ENCODE data around the gene KRT13. TPM values are rescaled to one million over a fixed set of nuclear protein-coding genes. Genes with fewer than 3 reads are reported as not detected.
A peak's percentile ranks its signal among the peaks of the same experiment; 100 is the strongest.

The KRT13 gene
- total and polyA plus RNA-seq, 9 of the 15 experiments (the other 6 are each of a cell fraction or from before 2014, with no cell fraction given): 0.11 to 1.1 (median 0.24) TPM; not detected in 3

DNA sequence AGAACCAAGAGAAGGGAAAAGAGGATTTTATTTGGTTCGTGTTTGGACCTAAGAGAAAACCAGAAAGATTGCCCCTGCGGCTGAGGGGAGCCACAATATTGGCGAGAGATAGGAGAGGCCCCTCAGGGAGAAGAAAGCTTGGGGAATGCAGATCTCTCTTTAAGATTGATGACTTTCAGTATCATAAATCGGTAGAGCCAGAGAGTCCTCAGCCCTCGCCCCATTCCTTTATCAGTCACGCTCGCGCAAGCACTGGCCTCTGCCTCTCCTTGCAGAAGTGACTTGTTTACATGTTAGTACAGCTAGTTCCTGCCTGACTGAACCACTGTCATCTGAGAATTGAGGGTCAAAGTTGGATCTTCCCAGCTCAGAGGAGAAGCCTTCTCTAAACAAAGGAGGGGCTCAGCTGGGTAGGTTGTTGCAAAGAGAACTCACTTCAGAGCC, 44.2 kb upstream of the KRT13 start (continued):
- TF ChIP-seq CBFA2T2 (conservative IDR thresholded peaks at IDR 0.05) (0 out of 2 replicates have a peak, but pooled peaks have one; percentile 13), NR4A1 (CRISPR knock-in tag; IDR thresholded peaks at IDR 0.05) (no peak), NR4A1 (tag; IDR thresholded peaks at IDR 0.05) (peak; percentile 22; the same call in 1 of the 2 replicates), ETV5 (CRISPR knock-in tag; IDR thresholded peaks at IDR 0.05; ENCODE audit: low read depth) (no peak), BHLHE40 (IDR thresholded peaks at IDR 0.05; ENCODE audit: low read length) (peak; percentile 46; the same call in 1 of the 2 replicates), ZNF444 (CRISPR knock-in tag; IDR thresholded peaks at IDR 0.05) (no peak), NRF1 (conservative IDR thresholded peaks at IDR 0.05 in 1 of 2, IDR thresholded peaks at IDR 0.05 in 1 of 2) (peak; percentile 77 to 82), PHTF2 (CRISPR knock-in tag; IDR thresholded peaks at IDR 0.05) (no peak), OTX1 (CRISPR knock-in tag; IDR thresholded peaks at IDR 0.05) (no peak), YY1 (IDR thresholded peaks at IDR 0.05; ENCODE audit: borderline replicate concordance in 1 of 3, control insufficient read depth in 1 of 3, extremely low read depth in 1 of 3, insufficient read depth in 3 of 3, insufficient read length in 1 of 3, insufficient replicate concordance in 2 of 3, low read depth in 1 of 3, low read length in 2 of 3) (no peak), RCOR1 (IDR thresholded peaks at IDR 0.05; ENCODE audit: borderline replicate concordance in 1 of 2, low read depth in 2 of 2, low read length in 2 of 2) (peak in 1 of 2 experiments; percentile 54; a peak in 1 of 4 replicates), HDAC1 (IDR thresholded peaks at IDR 0.05) (peak in 1 of 2 experiments; percentile 27; a peak in 1 of 4 replicates), SPI1 (IDR thresholded peaks at IDR 0.05; ENCODE audit: borderline replicate concordance, low read depth, low read length) (peak; percentile 33; the same call in 1 of the 2 replicates)
- TF ChIP-seq, protein P1, sequence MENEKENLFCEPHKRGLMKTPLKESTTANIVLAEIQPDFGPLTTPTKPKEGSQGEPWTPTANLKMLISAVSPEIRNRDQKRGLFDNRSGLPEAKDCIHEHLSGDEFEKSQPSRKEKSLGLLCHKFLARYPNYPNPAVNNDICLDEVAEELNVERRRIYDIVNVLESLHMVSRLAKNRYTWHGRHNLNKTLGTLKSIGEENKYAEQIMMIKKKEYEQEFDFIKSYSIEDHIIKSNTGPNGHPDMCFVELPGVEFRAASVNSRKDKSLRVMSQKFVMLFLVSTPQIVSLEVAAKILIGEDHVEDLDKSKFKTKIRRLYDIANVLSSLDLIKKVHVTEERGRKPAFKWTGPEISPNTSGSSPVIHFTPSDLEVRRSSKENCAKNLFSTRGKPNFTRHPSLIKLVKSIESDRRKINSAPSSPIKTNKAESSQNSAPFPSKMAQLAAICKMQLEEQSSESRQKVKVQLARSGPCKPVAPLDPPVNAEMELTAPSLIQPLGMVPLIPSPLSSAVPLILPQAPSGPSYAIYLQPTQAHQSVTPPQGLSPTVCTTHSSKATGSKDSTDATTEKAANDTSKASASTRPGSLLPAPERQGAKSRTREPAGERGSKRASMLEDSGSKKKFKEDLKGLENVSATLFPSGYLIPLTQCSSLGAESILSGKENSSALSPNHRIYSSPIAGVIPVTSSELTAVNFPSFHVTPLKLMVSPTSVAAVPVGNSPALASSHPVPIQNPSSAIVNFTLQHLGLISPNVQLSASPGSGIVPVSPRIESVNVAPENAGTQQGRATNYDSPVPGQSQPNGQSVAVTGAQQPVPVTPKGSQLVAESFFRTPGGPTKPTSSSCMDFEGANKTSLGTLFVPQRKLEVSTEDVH (IDR thresholded peaks at IDR 0.05; ENCODE audit: low read depth, partially characterized antibody): peak; percentile 15
- TF ChIP-seq, protein P2, sequence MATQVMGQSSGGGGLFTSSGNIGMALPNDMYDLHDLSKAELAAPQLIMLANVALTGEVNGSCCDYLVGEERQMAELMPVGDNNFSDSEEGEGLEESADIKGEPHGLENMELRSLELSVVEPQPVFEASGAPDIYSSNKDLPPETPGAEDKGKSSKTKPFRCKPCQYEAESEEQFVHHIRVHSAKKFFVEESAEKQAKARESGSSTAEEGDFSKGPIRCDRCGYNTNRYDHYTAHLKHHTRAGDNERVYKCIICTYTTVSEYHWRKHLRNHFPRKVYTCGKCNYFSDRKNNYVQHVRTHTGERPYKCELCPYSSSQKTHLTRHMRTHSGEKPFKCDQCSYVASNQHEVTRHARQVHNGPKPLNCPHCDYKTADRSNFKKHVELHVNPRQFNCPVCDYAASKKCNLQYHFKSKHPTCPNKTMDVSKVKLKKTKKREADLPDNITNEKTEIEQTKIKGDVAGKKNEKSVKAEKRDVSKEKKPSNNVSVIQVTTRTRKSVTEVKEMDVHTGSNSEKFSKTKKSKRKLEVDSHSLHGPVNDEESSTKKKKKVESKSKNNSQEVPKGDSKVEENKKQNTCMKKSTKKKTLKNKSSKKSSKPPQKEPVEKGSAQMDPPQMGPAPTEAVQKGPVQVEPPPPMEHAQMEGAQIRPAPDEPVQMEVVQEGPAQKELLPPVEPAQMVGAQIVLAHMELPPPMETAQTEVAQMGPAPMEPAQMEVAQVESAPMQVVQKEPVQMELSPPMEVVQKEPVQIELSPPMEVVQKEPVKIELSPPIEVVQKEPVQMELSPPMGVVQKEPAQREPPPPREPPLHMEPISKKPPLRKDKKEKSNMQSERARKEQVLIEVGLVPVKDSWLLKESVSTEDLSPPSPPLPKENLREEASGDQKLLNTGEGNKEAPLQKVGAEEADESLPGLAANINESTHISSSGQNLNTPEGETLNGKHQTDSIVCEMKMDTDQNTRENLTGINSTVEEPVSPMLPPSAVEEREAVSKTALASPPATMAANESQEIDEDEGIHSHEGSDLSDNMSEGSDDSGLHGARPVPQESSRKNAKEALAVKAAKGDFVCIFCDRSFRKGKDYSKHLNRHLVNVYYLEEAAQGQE (IDR thresholded peaks at IDR 0.05; ENCODE audit: borderline replicate concordance): peak; percentile 15; the same call in 1 of the 2 replicates
- TF ChIP-seq, protein P2 (CRISPR knock-in tag; IDR thresholded peaks at IDR 0.05; ENCODE audit: low read depth): no peak
- TF ChIP-seq, protein P3, sequence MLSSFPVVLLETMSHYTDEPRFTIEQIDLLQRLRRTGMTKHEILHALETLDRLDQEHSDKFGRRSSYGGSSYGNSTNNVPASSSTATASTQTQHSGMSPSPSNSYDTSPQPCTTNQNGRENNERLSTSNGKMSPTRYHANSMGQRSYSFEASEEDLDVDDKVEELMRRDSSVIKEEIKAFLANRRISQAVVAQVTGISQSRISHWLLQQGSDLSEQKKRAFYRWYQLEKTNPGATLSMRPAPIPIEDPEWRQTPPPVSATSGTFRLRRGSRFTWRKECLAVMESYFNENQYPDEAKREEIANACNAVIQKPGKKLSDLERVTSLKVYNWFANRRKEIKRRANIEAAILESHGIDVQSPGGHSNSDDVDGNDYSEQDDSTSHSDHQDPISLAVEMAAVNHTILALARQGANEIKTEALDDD (IDR thresholded peaks at IDR 0.05): peak; percentile 99
